Upper lobe of right lung (tissue), 1 donor: ENCODE measurements around the gene FMNL2. TPM values are rescaled to one million over a fixed set of nuclear protein-coding genes. Genes with fewer than 3 reads are reported as not detected.

ENCODE experiments used
- ATAC-seq: fragments of 200-7000 bp; cut with Tn5 transposase; one replicate; pipeline ENCODE4 v1.9.1; 2020; ENCODE audit warnings: mild to moderate bottlenecking, moderate library complexity
- DNase-seq: peaks from one replicate; pipeline ENCODE4 v3.0.0-alpha.2; 2020
- H3K27ac ChIP-seq: fragments of 200-600 bp; one replicate; pipeline ENCODE4 v1.8.0; 2022
- H3K27me3 ChIP-seq: fragments of 200-600 bp; one replicate; pipeline ENCODE4 v1.8.0; 2022; ENCODE audit warnings: mild to moderate bottlenecking
- H3K36me3 ChIP-seq: fragments of 200-600 bp; one replicate; pipeline ENCODE4 v1.8.0; 2022
- H3K4me1 ChIP-seq: fragments of 200-600 bp; one replicate; pipeline ENCODE4 v1.8.0; 2022
- H3K4me3 ChIP-seq: fragments of 200-600 bp; one replicate; pipeline ENCODE4 v1.8.0; 2022; ENCODE audit warnings: mild to moderate bottlenecking
- H3K9me3 ChIP-seq: fragments of 200-600 bp; one replicate; pipeline ENCODE4 v1.8.0; 2022
- intact Hi-C: fragments of 100-400 bp; cut with DNase I; formaldehyde crosslinking; loops from one replicate; pipeline ENCODE4 v1.11.0; 2022
- total RNA-seq: library from RNA; stranded (reverse); fragmentation: NEBNext Ultra II Directional; extraction: Animal tissue kit (Norgen Biotek cat#: 25700); gene quantifications from one replicate; pipeline ENCODE4 v1.2.1, GENCODE V29; 2021
- TF ChIP-seq, protein P1 (sequence below): fragments of 200-600 bp; IDR thresholded peaks from one replicate; pipeline ENCODE4 v1.8.0; 2022; ENCODE audit warnings: antibody characterized with exemption
- donor health status: DM: no; HTN: yes; CAD: no; lungs with severe emphysema.

FMNL2 gene
- total RNA-seq, 1 donor from 2014 or later = 69.5 TPM

DNA sequence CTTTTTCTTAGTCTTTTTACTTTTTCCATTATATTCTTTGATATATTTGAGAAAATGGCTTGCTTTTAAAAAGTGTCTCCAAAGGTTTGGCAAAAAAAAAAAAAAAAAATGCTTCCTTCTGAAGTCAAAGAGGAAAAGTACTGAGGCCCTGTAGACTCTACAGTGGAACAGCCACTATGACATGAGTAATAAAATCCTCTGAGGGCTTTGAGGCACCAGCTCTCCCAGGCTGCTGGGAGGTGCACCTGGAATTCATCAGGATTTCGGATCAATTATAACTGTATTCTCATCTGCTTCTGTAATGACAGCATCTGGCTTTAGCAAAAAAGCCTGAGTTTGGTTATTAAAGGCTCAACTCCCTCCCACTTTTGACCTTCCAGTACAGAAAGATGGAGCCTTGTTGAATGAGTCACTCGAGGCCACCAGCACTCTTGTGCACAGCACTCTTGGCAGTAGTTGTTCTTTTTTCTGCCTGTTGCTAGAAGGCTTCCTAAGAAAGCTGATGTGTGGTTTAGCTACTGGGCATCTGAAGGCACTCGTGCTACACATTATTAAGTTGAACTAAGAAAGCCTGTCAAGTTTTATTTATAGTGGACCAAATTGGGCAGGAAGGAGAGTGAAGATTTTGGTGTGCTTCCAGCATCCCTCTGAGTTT is 251.0 kb downstream of the FMNL2 start:
- ATAC-seq (no peak), DNase-seq (no peak)

DNA sequence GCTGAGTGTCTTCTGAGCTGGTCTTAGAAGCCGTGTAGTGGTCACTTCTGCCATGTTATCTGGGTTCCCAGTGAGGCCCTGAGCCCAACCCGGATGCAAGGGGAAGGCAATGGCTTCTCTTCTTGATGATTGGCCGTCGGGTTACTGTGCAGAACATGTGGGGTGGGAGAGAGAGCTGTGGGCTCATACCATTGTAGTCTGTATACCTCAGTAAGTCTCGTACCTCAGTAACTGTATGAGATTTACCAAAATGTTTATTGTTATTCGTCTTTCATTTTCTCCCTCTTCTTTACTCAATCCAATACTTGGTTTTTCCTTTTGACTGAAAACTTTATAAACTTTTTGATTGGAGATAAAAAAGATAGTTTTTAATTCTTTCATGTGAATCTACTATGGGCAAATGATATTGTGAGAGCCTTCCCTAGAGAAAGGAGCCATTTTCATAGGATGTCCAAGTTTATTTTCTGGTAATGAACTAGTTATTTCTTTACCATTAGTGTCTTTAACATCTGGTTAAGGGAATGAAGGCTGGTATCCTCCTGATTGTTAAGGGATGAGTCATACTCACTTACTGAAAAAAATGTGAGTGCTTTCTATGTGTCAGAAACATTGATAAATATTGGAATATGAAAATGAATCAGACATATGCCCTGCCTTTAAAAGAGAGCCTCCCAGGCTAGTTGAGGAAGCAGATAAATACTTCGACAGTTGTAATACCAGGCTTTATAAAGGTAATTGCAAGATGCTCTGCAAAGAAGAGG is 252.4 kb downstream of the FMNL2 start:
- Histone ChIP-seq H3K4me3 (no peak overlapping the region), H3K27ac (no peak overlapping the region), H3K27me3 (no peaks in the 10 kb centered on the region), H3K36me3 (peaks cover 5% of the 10 kb centered on the region), H3K9me3 (no peaks in the 10 kb centered on the region), H3K4me1 (no peaks in the 10 kb centered on the region)
- no peak for ATAC-seq
- intact Hi-C loops = no loop called here
- TF ChIP-seq, protein P1, sequence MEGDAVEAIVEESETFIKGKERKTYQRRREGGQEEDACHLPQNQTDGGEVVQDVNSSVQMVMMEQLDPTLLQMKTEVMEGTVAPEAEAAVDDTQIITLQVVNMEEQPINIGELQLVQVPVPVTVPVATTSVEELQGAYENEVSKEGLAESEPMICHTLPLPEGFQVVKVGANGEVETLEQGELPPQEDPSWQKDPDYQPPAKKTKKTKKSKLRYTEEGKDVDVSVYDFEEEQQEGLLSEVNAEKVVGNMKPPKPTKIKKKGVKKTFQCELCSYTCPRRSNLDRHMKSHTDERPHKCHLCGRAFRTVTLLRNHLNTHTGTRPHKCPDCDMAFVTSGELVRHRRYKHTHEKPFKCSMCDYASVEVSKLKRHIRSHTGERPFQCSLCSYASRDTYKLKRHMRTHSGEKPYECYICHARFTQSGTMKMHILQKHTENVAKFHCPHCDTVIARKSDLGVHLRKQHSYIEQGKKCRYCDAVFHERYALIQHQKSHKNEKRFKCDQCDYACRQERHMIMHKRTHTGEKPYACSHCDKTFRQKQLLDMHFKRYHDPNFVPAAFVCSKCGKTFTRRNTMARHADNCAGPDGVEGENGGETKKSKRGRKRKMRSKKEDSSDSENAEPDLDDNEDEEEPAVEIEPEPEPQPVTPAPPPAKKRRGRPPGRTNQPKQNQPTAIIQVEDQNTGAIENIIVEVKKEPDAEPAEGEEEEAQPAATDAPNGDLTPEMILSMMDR = no peak
- DNase-seq = no peak

More for the DNA sequence above, 251.0 kb downstream of the FMNL2 start:
- peaks cover 6% of the 10 kb centered on the region for H3K36me3 ChIP-seq
- H3K4me1 ChIP-seq = no peaks in the 10 kb centered on the region
- H3K27ac ChIP-seq = no peak overlapping the region
- H3K9me3 ChIP-seq = no peaks in the 10 kb centered on the region
- intact Hi-C loops = no loop called here
- no peaks in the 10 kb centered on the region for H3K27me3 ChIP-seq
- TF ChIP-seq, protein P1 = no peak
- H3K4me3 ChIP-seq = no peak overlapping the region

DNA sequence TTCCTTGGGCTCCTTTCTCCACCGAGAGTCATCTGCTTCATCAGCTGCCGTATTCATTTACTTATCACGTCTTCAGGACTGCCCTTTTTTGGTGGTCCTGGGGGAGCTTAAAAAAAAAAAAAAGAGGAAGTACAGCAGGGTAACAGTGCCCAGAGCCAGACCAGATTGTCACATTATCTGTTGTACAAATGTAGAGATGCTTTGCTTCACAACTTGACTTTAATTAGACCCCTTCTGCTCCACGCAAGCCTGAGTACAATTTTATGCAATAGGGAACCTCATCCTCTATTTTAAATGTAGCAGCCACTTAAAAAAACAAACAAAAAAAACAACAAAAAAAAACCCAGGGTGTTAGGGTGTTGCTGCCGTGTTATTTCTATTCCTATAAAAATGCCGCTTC is 254.0 kb downstream of the FMNL2 start:
- Histone ChIP-seq H3K27ac (no peak overlapping the region), H3K36me3 (peaks cover 5% of the 10 kb centered on the region), H3K27me3 (no peaks in the 10 kb centered on the region), H3K9me3 (no peaks in the 10 kb centered on the region), H3K4me3 (no peak overlapping the region), H3K4me1 (no peaks in the 10 kb centered on the region)
- TF ChIP-seq, protein P1 = no peak
- DNase-seq (no peak), ATAC-seq (no peak)
- intact Hi-C loops = no loop called here

DNA sequence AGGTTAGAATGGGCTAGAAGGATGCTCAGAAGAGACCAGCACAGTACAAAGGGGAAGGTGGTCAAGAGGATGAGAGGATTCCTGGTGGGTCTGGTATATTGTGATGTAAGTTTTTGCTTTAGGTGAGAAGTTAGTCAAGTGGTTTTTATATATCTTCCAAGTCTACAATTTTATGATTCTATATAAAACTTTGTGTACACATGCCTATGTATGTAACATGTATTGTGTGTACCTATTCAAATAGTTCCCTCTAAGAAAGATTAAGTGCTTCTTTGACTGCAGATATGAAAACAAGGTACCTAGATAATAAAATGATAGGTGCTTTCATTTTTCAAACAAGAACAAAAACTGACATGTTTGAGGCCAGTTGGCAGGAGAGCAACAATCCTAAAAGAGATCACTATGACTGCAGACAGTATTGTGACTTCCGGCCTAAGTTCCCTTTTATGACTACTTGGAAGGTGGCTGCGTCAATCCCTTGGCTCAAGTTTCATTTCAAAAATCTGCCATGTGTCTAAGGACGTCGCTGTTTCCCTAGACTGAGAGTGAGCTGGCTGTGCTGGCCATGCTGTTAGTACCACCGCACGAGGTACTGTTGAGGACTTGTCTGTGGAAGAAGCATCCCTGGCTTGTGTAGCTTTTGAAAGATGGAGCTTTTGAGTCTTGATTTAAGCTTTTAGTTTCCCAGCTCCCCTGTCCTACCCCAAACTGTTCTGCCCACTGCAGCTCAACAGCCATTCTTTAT is 259.2 kb downstream of the FMNL2 start:
- Histone ChIP-seq H3K4me1 (no peaks in the 10 kb centered on the region), H3K27me3 (no peaks in the 10 kb centered on the region), H3K9me3 (no peaks in the 10 kb centered on the region), H3K4me3 (no peak overlapping the region), H3K27ac (no peak overlapping the region), H3K36me3 (peaks cover 5% of the 10 kb centered on the region)
- DNase-seq = no peak
- intact Hi-C loops = no loop called here
- ATAC-seq = peak; percentile 89
- TF ChIP-seq, protein P1 = no peak

DNA sequence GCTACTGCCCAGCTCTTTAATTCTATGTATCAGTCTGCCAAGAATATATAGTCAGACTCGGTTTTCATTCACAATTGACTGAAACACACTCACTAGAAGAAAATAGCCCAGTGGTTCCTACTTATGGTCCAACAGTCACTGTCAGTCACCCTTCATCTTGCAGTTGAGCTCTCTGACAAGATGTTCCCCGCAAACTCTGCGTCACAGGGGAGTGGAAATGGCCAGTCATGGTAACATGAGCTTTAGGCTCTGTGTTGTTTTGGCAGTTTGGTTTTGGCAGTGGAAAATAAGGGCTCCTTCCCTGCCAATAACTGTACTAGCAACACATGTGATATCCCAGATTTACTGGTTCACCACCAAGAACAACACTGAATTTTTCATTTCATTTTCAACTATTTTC is 259.8 kb downstream of the FMNL2 start:
- Histone ChIP-seq H3K9me3 (no peaks in the 10 kb centered on the region), H3K4me1 (no peaks in the 10 kb centered on the region), H3K4me3 (no peak overlapping the region), H3K36me3 (peaks cover 5% of the 10 kb centered on the region), H3K27ac (no peak overlapping the region), H3K27me3 (no peaks in the 10 kb centered on the region)
- intact Hi-C loops = no loop called here
- no peak for DNase-seq
- ATAC-seq = no peak
- TF ChIP-seq, protein P1 = no peak
